SK-N-MC (cell line): ENCODE data around the gene DNER.

Experiments
- EZH2 ChIP-seq: fragments of 200-600 bp; sonication (generic); IDR thresholded peaks from one replicate; pipeline ENCODE4 v1.6.1; 2017; ENCODE audit warnings: antibody characterized with exemption
- POLR2AphosphoS5 ChIP-seq: IDR thresholded peaks from 2 replicates; pipeline ENCODE4 v1.6.1; 2012; ENCODE audit warnings: mild to moderate bottlenecking, low read depth, low read length, borderline replicate concordance

DNA sequence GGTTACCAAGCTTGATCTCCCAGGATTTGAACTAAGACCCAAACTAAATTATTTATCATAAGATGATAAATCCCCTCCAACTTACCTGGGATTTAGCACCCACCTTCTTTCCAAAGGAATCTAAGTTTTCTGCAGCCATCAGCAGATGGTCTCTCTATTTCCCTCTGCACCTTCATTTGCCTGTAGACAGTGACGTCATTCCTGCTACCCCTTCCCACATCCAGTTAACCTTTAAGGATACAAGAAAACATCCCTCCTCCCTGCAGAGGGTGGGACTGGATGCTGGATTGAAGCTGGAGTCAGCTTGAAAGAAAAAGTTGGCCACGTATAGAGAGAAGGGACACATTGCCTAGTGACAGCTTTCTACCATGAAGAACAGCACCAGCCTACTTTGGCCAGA is 3.7 kb upstream of the DNER start:
- TF ChIP-seq POLR2AphosphoS5 (no peak), EZH2 (no peak)
